GM21367 (cell line): ENCODE results near the gene TKFC.

Source experiments
- ATAC-seq: cut with Tn5 transposase; IDR thresholded peaks from one replicate; pipeline ENCODE4 v1.9.1; 2021; ENCODE audit not compliant: unreplicated experiment

The TKFC gene

DNA sequence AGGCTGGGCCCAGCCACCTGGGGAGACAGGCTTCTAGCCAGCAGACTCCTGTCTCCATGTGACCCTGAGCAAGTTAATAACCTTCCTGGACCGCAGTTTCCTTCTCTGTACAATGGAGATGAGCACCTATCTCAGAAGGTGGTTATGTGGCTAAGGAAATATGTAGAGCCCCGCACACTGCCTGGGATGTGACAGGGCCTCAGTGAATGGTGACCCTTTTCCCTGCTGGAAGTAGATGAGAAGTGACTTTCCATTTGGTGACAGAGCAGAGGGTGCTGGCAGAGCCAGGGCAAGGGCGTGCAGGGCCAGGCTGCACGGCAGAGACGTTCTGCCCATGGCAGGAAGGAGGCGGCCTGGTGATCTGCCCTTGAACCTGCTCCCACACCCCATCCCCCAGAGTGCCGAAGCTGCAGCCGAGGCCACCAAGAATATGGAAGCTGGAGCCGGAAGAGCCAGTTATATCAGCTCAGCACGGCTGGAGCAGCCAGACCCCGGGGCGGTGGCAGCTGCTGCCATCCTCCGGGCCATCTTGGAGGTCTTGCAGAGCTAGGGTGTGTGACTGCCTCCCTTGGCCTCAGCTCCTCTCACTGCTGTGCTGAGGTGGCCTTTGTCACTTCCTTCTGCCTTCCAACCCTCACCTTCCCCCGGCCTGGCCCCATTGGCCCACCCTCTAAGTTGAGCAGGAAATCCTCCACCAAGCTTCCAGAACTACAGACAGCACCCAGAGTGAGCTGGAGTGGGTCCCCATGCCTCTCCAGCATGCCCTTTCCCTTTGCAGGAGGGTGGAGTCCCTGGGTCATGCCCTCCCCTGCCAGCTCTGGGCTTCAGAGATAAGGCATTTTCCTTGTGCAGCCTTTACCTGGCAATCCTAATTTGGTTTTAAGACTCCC lies 13.2 kb downstream of the TKFC start:
- ATAC-seq = no peak

DNA sequence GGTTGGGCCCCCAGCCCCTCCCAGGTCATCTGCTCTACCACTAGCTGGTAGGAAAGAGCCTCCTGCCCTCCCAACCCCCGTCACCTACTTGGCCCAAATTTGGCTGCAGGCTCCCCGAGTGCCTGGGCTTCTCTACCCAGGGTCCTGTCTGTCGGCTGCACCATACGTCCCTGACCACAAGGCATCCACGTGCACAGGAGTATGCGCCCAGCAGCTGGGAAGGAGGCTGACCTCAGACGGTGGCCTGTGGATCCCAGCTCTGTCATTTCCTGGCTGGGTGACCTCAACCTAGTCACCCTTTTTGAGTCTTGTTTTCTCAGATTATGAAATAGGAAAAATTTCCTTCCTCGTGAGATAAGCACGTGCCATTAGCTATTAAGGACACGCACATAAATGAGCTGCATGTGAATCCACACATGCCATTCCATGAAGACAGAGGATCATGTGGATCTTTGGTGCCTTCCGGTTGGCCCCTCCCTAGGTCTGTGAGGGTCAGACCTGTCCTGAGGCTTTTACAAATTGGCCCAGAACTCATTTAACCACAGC lies 15.0 kb downstream of the TKFC start:
- ATAC-seq = no peak

DNA sequence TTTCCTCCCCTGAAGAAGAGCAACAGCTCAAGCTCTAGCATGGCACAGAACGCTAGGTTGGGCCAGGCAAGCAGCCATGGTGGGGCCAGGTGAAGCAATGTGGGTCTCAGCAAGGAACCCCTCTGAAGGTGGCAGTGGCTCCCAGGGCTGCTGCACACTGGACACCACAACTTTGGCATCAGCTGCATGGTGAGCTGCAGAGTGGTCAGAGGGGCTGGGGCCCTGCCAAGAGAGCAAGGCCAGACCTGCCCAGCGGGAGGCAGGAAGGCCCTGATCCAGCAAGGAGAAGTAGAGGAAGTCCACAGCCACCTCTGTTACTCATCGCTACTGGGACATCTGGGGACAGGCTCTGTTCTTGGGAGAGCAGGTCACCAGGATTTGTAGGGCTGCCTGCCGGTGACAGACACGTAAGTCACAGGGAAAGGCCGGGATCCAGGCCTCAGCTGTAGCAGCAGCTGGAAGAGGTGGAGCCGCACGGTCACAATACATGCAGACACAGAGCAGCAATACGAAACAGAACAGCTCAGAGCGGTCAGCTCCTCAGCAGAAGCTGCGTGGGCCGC lies 16.2 kb downstream of the TKFC start:
- ATAC-seq = no peak

DNA sequence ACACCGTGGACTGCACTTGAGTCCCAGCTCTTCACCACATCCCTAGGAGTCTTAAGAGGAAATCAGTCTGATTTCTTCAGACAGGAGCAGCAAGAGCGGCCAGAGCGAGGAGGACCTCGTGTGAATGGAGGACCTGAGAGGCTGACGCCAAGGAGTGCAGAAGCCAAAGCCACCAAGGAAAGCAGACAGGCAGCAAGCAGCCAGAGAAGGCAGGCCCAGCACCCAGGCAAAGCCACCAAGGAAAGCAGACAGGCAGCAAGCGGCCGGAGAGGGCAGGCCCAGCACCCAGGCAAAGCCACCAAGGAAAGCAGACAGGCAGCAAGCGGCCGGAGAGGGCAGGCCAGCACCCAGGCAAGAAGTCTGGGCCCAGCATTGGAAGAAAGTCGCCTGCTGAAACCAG lies 16.9 kb downstream of the TKFC start:
- no peak for ATAC-seq

DNA sequence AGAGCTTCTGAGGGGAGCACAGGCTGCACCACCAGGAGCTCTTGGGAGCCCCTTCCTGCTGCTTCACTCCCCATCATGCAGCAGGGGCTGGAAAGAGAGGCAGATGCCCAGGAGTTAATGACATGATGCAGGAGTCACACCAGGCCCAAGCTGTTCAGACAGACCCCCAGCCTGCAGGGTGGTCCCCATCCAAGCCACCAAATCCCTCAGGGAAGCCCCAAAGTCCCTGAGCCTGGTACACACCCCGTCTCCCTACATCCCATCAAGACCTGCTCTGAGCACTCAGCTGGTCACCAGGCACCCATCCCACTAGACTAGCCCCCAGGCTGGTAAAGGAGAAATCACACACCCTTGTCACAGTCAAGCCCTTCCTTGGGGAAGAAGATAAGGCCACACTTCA lies 17.3 kb downstream of the TKFC start:
- ATAC-seq = no peak

GRCh38 chr11:61350803-61351202 lies 17.8 kb downstream of the TKFC start:
- ATAC-seq = no peak

DNA sequence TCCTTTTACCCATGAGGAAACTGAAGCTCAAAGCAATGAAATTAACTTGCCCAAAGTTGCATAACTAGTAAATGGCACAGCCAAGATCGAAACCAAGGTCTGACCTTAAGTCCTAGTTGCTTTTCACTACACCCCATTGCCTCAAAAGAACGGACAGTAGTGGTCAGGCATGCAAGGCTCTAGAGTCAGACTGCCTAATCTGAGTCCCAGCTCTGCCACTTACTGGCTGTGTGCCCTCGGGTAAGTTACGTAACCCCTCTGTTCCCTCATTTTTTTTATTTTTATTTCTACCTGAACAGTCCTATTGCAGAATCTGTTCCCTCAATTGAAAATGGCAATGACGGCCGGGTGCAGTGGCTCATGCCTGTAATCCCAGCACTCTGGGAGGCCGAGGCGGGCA lies 19.0 kb downstream of the TKFC start:
- no peak for ATAC-seq

DNA sequence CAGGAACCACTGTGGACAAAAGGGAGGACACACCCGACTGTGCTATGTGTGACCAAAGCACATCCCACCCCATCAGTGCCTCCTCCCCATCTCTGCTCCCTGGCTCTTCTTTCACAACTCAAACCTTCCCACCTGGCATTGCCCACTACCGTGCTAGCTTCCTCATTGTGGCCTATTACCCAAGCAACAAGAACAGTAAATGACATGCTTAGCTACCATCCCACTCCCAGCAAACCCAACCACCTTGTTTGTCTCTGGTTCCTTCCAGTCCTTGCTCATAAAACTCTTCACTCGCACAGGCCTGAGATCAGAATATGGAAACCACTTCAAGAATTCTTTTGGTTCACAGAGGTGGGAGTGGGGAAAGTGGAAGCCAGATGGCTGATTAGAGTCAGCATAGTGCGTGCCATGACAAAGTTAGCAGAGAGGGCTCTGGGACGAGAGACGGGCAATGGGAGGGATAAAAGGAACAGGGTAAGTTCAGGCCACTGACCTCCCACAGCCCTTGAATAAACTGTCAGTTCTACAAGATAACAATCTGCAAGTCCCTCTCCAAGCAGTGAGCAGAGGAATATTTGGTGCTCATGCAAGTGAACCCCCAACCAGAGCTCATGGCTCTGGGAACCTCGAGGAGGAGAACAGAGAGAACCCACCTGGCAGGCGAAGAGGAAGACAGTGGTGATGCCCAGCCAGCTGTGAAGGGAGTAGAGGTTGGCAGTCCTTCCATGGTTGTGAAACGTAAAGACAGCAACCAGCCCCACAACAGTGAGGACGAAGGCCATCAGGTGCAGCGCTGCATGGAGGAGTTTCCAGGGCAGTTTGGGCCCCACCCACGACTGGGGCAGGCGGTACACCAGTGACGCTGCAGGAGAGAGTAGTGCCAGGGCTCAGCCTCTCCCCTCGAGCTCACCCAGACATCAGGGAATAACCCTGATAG lies 20.4 kb downstream of the TKFC start:
- ATAC-seq = no peak

- ATAC-seq = no peak
Measured at GRCh38 chr11:61354208-61354607, 21.2 kb downstream of the TKFC start.

GRCh38 chr11:61356706-61357105 lies 23.7 kb downstream of the TKFC start:
- no peak for ATAC-seq

DNA sequence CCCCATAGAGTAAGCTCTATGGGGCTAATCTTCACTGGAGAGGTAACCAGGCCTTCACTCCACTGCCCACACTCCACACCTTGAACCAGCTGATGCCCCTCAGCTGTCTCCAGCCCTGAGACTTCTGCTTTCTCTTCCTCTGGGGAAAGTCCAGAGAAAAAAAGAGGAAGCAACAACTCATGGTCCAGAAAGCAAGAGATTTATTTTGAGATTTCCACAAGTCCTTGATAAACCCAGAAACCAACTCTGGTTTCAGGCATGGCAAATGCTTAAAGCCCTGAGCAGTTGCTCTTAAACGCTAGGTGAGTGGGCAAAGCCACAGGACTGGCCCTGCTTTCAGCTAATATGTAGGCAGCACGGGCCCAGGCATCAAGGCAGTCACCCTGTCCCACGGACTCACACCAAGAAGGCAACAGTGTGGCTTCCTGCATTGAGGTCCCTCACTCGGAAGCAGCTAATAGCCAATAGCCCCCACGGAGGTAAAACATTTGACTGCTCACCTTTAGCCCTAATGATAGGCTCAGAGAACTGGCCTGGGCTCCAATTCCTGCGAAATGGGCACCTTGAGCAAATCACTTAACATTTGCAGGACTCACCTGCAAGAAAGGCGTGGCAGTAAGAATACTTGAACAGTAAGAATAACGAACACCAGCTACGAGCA lies 24.3 kb downstream of the TKFC start:
- peak; percentile 32 for ATAC-seq

- no peak for ATAC-seq
Measured at GRCh38 chr11:61357894-61358239, 24.8 kb downstream of the TKFC start.

GRCh38 chr11:61358566-61358965 lies 25.5 kb downstream of the TKFC start:
- ATAC-seq = no peak

GRCh38 chr11:61359516-61359915 lies 26.5 kb downstream of the TKFC start:
- ATAC-seq = no peak

DNA sequence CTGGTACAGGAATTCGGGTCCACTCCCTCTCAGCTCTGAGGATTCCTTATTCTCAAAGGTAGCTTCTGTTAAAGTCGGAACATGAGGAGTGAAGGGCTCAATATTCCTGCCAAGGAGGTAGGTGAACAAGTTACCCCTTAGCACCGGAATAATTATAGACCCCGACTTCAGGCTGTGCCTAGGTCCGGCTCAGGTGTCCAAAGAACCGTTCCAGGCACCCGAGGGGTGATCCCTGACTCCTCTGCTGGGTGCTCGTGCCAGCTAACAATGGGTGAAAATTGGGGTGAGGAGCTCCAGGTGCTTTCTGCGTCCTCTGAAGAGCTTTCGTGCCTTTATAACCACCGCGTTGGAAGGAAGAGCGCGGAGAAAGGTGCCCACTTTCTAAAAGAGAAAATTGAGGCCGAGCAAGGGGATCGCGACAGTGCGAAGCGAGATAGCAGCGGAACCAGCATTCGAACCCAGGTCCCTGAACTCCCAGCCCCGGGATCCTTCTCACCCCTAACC lies 28.3 kb downstream of the TKFC start:
- ATAC-seq = no peak

DNA sequence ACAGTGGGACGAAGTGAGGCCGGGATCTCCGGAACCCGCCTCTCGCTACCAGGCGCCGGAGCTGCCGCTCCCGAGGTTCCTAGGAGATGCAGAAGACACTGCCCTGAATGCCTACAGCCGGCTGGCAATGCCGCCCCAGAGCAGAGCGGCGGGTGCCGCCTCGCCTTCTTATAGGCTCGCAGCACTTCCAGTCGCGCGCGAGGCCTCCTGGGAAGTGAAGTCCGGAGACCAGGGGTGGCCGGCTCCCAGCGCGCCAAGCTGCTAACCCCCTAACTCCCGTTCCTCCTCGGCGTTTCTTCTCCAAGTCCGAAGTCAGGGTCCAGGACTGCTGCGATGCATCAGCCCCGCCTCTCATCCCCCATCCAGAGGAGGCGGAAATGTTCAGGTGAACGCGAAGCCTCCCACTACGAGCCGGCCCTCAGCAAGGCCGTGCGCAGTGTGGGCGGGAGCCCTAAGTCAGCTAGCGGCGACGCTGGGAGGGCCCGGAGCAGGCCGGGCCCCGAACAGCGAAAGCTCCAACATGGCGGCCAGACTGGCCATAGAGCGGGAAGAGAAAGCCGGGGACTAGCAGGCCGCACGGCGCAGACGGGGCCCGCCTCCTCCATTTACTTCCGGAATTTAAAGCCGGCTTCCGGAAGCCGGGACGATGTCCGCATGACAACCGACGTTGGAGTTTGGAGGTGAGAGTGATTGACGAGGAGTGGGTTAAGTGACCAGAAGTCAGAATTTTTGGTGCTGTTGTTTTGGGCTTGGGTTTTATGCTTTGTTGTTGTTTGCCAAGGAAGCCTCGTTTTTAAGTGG lies 28.9 kb downstream of the TKFC start, which contains the start of the genes CYB561A3 and TMEM138:
CYB561A3 (minus strand) TSS at position 142 of the 801 bp plus-strand sequence. CDS start 5,169 bp downstream, outside the sequence.
TMEM138 (plus strand) TSS at position 634 of the 801 bp plus-strand sequence. CDS start 2,017 bp downstream, outside the sequence.
- peak; percentile 73 for ATAC-seq

DNA sequence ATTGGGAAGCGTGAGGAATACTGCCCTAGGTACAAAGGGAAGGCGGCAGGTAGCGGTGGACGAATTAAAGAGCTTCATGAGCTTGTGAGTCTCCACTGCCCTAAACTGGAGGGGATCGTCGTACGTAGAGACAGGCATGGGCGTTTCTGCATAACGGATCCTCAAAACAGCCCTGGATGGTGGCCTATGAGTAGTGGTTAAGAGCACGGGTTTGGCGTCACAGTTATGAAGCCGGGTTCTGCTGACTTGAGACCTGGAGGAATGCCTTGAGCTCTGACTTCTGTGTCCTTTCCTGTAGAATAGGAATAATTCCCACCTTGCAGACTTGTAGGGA lies 29.5 kb downstream of the TKFC start:
- no peak for ATAC-seq

DNA sequence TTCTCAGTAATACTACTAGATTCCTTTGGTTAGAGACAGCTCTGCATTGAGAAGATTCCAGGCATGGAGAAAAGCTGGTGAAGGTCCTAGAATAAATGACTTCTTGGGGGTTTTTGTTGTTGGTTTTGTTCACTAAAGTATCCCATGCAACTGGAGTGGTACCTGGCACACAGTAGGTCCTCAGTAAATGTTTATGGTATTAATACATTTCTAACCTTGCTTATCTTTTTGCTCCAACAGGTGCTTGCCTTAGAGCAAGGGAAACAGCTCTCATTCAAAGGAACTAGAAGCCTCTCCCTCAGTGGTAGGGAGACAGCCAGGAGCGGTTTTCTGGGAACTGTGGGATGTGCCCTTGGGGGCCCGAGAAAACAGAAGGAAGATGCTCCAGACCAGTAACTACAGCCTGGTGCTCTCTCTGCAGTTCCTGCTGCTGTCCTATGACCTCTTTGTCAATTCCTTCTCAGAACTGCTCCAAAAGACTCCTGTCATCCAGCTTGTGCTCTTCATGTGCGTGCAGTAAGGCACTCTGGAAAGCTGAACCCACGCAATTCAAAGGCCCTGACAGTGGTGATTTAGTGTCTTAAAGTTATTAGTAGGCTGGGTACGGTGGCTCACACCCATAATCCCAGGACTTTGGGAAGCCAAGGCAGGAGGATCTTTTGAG lies 31.1 kb downstream of the TKFC start:
- ATAC-seq = no peak

- ATAC-seq = no peak
Measured at GRCh38 chr11:61367406-61367805, 34.4 kb downstream of the TKFC start.
